ENCODE measurements around the gene ZNF681. TPM values are rescaled to one million over a fixed set of nuclear protein-coding genes. Genes with fewer than 3 reads are reported as not detected.
"Not testable (repeated sequence)": the region's sequence is repeated elsewhere in the genome, so short reads cannot be mapped to it uniquely, and the experiment has no call there.

ZNF681 gene
- polyA plus RNA-seq, 2 donors = 0.67 to 1.4 TPM

DNA sequence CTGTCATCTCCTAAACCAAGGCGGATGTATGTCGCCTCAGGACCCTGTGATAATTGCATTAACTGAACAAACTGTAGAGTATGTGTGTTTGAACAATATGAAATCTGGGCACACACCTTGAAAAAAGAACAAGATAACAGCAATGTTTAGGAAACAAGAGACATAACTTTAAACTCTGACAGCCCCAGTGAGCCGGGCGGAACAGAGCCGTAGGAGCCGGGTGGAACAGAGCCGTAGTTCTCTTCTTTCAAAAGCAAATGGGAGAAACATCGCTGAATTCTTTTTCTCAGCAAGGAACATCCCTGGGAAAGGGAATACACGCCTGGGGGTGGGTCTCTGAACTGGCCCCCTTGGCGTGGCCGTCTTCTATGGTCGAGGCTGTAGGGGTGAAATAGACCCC is 39.9 kb downstream of the ZNF681 start:
- no peaks in the 10 kb centered on the region for H3K27me3 ChIP-seq (ENCODE audit: control insufficient read depth in 1 of 2, insufficient read depth in 2 of 2, low read length in 2 of 2)
- 15 to 26% methylated on average over 12 of the region's 12 CpGs for WGBS, 2 donors
- H3K9me3 ChIP-seq (ENCODE audit: control insufficient read depth in 2 of 2, insufficient read depth in 1 of 2, low read depth in 1 of 2, low read length in 1 of 2) = no peaks in the 10 kb centered on the region
- no peak overlapping the region for H3K4me3 ChIP-seq (ENCODE audit: low read depth in 1 of 2, low read length in 2 of 2)
- H3K36me3 ChIP-seq (ENCODE audit: control insufficient read depth in 2 of 2, insufficient read depth in 2 of 2, low read length in 1 of 2) = no peaks in the 10 kb centered on the region
- H3K27ac ChIP-seq (ENCODE audit: low read depth in 2 of 2, low read length in 1 of 2) = no peak overlapping the region
- H3K4me1 ChIP-seq (ENCODE audit: control insufficient read depth in 2 of 2, insufficient read depth in 2 of 2, low read length in 1 of 2) = no peaks in the 10 kb centered on the region

DNA sequence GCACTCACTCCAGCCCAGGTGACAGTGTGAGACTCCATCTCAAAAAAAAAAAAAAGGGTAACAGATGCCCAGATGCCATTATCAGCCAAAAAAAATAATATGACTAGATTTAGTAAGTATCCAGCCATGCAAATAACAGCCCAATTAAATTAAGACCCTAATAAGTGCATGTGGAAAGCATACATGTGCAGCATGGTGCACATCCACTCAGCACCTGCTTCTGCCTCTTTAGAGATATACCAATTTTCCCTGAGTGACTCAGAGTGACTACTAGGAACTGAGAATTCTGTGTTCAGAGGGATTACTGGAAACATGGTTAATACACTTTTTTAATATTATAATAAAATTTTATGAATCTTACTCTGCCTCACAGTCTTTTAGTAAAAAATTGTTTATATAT is 41.9 kb downstream of the ZNF681 start:
- Histone ChIP-seq H3K4me1 (ENCODE audit: control insufficient read depth in 2 of 2, insufficient read depth in 2 of 2, low read length in 1 of 2) (no peaks in the 10 kb centered on the region), H3K27me3 (ENCODE audit: control insufficient read depth in 1 of 2, insufficient read depth in 2 of 2, low read length in 2 of 2) (no peaks in the 10 kb centered on the region)

GRCh38 chr19:23709347-23709746 is 49.3 kb downstream of the ZNF681 start:
- WGBS, 2 donors = 32 to 35% methylated on average over 2 of the region's 2 CpGs
- Histone ChIP-seq H3K36me3 (ENCODE audit: control insufficient read depth in 2 of 2, insufficient read depth in 2 of 2, low read length in 1 of 2) (no peaks in the 10 kb centered on the region), H3K27ac (ENCODE audit: low read depth in 2 of 2, low read length in 1 of 2) (no peak overlapping the region), H3K27me3 (ENCODE audit: control insufficient read depth in 1 of 2, insufficient read depth in 2 of 2, low read length in 2 of 2) (no peaks in the 10 kb centered on the region), H3K4me3 (ENCODE audit: low read depth in 1 of 2, low read length in 2 of 2) (no peak overlapping the region), H3K4me1 (ENCODE audit: control insufficient read depth in 2 of 2, insufficient read depth in 2 of 2, low read length in 1 of 2) (no peaks in the 10 kb centered on the region), H3K9me3 (ENCODE audit: control insufficient read depth in 2 of 2, insufficient read depth in 1 of 2, low read depth in 1 of 2, low read length in 1 of 2) (no peaks in the 10 kb centered on the region)

More for the DNA sequence above, 41.9 kb downstream of the ZNF681 start:
- no peaks in the 10 kb centered on the region for H3K36me3 ChIP-seq (ENCODE audit: control insufficient read depth in 2 of 2, insufficient read depth in 2 of 2, low read length in 1 of 2)
- H3K27ac ChIP-seq (ENCODE audit: low read depth in 2 of 2, low read length in 1 of 2) = no peak overlapping the region
- no peak overlapping the region for H3K4me3 ChIP-seq (ENCODE audit: low read depth in 1 of 2, low read length in 2 of 2)
- H3K9me3 ChIP-seq (ENCODE audit: control insufficient read depth in 2 of 2, insufficient read depth in 1 of 2, low read depth in 1 of 2, low read length in 1 of 2) = no peaks in the 10 kb centered on the region

DNA sequence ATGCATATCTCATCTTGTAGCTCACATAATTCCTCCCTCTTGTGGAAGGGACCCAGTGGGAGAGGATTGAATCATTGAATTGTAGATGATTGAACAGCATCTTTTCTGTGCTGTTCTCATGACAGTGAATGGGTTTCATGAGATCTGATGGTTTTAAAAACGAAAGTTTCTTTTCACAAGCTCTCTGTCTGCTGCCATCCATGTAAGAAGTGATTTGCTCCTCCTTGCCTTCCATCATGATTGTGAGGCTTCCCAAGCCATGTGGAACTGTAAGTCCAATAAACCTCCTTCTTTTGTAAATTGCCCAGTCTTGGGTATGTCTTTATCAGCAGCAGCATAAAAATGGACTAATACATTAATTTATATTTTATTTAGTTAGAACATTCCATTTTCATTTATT is 52.0 kb downstream of the ZNF681 start:
- Histone ChIP-seq H3K4me1 (ENCODE audit: control insufficient read depth in 2 of 2, insufficient read depth in 2 of 2, low read length in 1 of 2) (no peaks in the 10 kb centered on the region), H3K9me3 (ENCODE audit: control insufficient read depth in 2 of 2, insufficient read depth in 1 of 2, low read depth in 1 of 2, low read length in 1 of 2) (no peaks in the 10 kb centered on the region), H3K27ac (ENCODE audit: low read depth in 2 of 2, low read length in 1 of 2) (no peak overlapping the region), H3K27me3 (ENCODE audit: control insufficient read depth in 1 of 2, insufficient read depth in 2 of 2, low read length in 2 of 2) (no peaks in the 10 kb centered on the region), H3K36me3 (ENCODE audit: control insufficient read depth in 2 of 2, insufficient read depth in 2 of 2, low read length in 1 of 2) (no peaks in the 10 kb centered on the region), H3K4me3 (ENCODE audit: low read depth in 1 of 2, low read length in 2 of 2) (no peak overlapping the region)
- 83 to 94% methylated on average over 1 of the region's 1 CpG for WGBS, 2 donors

DNA sequence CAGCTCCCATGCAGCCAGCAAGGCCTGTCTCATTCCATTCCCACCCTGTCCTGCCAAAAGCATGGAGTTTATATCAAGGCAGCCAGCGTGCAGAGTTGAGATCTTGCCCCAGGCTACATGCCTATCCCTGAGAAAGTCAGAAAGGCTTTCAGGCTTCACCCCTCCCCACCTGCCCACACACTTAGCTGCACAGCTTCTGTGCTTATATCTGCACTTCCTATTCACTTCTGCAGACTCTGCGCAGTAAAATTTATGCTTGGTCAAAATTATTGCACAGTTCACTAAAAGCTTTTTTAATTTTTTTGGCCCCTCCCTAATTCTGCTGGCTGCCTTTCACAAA is 59.2 kb downstream of the ZNF681 start:
- no peaks in the 10 kb centered on the region for H3K27me3 ChIP-seq (ENCODE audit: control insufficient read depth in 1 of 2, insufficient read depth in 2 of 2, low read length in 2 of 2)
- peak overlapping the region; percentile 22 to 68 for H3K27ac ChIP-seq (ENCODE audit: low read depth in 2 of 2, low read length in 1 of 2)
- H3K4me3 ChIP-seq (ENCODE audit: low read depth in 1 of 2, low read length in 2 of 2) = no peak overlapping the region
- H3K9me3 ChIP-seq (ENCODE audit: control insufficient read depth in 2 of 2, insufficient read depth in 1 of 2, low read depth in 1 of 2, low read length in 1 of 2) = no peaks in the 10 kb centered on the region
- no peaks in the 10 kb centered on the region for H3K4me1 ChIP-seq (ENCODE audit: control insufficient read depth in 2 of 2, insufficient read depth in 2 of 2, low read length in 1 of 2)
- H3K36me3 ChIP-seq (ENCODE audit: control insufficient read depth in 2 of 2, insufficient read depth in 2 of 2, low read length in 1 of 2) = no peaks in the 10 kb centered on the region
- WGBS, 2 donors = 45 to 52% methylated on average over 2 of the region's 2 CpGs

DNA sequence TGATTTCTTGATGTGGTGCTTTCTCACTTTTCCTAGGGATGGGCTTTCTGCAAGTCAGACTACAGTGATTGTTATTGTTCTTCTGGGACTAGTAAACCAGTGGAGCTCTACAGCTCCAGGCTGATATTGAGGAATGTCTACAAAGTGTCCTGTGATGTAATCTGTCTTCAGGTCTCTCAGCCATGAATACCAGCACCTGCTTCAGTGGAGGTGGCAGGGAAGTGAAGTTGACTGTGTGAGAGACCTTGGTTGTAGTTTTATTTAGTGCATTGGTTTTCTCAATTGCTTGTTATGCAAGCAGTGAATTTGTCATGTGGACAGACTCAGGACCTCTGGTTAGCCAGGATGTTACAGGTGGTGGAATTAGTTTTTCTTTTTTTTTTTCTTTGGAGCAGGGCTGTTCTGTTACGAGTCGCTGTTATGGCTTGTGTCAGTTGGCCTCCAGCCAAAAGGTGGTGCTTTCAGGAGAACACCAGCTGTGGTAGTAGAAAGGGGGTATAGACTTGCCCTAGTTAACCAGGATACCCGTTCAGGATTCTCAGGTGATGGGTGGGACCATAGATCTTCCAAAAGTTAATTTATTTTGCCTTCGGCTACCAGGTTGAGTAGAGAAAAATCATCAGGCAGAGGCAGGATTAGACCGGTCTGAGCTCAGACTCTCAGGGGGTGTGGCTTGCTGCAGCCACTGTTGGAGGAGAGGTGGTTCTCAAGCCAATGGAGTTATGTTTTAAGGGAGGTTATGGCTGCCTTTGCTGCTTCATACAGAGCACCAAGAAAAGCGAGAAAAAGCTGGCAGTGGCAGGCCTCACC is 59.8 kb downstream of the ZNF681 start:
- 42 to 58% methylated on average over 6 of the region's 6 CpGs for WGBS, 2 donors
- H3K27me3 ChIP-seq (ENCODE audit: control insufficient read depth in 1 of 2, insufficient read depth in 2 of 2, low read length in 2 of 2) = no peaks in the 10 kb centered on the region
- H3K27ac ChIP-seq (ENCODE audit: low read depth in 2 of 2, low read length in 1 of 2) = peak overlapping the region; percentile 58 to 68
- H3K36me3 ChIP-seq (ENCODE audit: control insufficient read depth in 2 of 2, insufficient read depth in 2 of 2, low read length in 1 of 2) = no peaks in the 10 kb centered on the region
- no peak overlapping the region for H3K4me3 ChIP-seq (ENCODE audit: low read depth in 1 of 2, low read length in 2 of 2)
- no peaks in the 10 kb centered on the region for H3K4me1 ChIP-seq (ENCODE audit: control insufficient read depth in 2 of 2, insufficient read depth in 2 of 2, low read length in 1 of 2)
- H3K9me3 ChIP-seq (ENCODE audit: control insufficient read depth in 2 of 2, insufficient read depth in 1 of 2, low read depth in 1 of 2, low read length in 1 of 2) = no peaks in the 10 kb centered on the region

GRCh38 chr19:23692937-23693336 is 65.8 kb downstream of the ZNF681 start:
- WGBS, 2 donors = 72 to 75% methylated on average over 7 to 9 of the region's 9 CpGs
- H3K4me1 ChIP-seq (ENCODE audit: control insufficient read depth in 2 of 2, insufficient read depth in 2 of 2, low read length in 1 of 2); H3K9me3 ChIP-seq (ENCODE audit: control insufficient read depth in 2 of 2, insufficient read depth in 1 of 2, low read depth in 1 of 2, low read length in 1 of 2); H3K36me3 ChIP-seq (ENCODE audit: control insufficient read depth in 2 of 2, insufficient read depth in 2 of 2, low read length in 1 of 2); H3K4me3 ChIP-seq (ENCODE audit: low read depth in 1 of 2, low read length in 2 of 2); H3K27ac ChIP-seq (ENCODE audit: low read depth in 2 of 2, low read length in 1 of 2); H3K27me3 ChIP-seq (ENCODE audit: control insufficient read depth in 1 of 2, insufficient read depth in 2 of 2, low read length in 2 of 2): not testable (repeated sequence)

Other genes with a start within 250 kb of the ZNF681 start
- 1 to 10 TPM; 4.8 to 7.3 TPM for gene ZNF675, start 71.7 kb downstream of the ZNF681 start, polyA plus RNA-seq
- gene ZNF726, start 156.0 kb upstream of the ZNF681 start, polyA plus RNA-seq = 1 to 10 TPM; 2.0 to 2.8 TPM

Data from esophagus (tissue), 2 donors.